NCI-H1694 treated with DMSO at 0.1 percent for 48 hours (cell line): ENCODE measurements around the gene CXXC1.
A peak's percentile ranks its signal among the peaks of the same experiment; 100 is the strongest.
"Not testable (repeated sequence)": the region's sequence is repeated elsewhere in the genome, so short reads cannot be mapped to it uniquely, and the experiment has no call there.

Experiments used
- DNase-seq: peaks from one replicate; lab custom pipeline; 2025; lab: John Stamatoyannopoulos, UW

CXXC1 gene

DNA sequence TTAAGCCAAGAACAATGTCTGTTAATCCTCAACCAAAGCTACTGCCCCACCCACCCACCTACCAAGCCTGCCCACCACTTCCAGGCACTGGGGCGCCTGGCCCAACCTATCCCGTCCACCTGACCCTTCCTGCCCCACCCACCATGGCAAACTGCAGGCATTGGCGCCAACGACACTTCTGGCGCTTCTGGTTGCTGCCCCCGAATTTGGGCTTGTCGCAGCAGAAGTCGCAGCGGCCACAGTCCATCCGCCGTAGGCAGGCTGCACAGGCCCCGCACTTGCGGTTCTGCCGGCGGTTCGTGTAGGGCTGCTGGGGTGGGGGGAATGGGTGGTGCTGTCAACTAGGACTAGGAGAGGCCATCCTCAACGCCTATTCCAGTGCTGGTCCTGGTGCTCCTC, 13.4 kb downstream of the CXXC1 start:
- no peak for DNase-seq

DNA sequence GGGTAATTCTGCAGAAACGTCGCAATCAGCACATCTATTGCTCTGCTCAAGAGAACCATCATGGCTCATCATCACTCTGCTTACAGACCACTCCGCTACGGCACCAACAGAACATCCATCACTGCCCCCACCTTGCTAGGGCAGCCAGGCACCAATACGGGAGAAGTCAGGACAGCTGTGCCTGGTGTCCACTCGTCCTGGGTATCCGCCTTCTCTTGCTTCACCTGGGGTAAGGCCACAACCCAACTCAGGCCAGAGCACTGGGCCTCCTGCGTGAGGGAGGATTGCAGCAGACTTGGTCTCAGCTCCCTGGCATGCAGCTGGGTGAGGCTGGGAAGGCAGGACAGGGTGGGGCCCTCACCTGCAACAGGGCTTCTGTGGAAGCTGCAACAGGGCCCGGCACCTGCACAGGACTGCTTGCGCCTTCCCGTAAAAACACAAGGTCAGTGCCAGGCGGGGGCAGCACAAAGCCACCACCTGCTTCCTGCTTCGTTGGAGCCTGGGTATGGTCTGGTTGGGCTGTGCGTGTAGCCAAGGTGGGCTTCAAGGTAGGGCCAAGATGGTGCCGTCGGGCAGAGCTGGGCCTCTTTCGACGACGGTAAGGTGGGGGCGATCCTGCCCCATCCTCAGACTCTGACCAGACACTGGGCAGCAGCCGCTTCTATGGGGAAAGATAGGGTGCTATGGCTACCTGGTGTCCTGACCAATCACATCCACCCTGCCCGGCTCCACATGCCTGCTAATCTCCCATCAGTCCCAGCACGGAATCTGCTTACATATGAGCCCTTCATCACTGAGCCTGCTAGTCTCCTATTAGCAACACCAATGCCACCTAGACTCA, 14.1 kb downstream of the CXXC1 start:
- no peak for DNase-seq

DNA sequence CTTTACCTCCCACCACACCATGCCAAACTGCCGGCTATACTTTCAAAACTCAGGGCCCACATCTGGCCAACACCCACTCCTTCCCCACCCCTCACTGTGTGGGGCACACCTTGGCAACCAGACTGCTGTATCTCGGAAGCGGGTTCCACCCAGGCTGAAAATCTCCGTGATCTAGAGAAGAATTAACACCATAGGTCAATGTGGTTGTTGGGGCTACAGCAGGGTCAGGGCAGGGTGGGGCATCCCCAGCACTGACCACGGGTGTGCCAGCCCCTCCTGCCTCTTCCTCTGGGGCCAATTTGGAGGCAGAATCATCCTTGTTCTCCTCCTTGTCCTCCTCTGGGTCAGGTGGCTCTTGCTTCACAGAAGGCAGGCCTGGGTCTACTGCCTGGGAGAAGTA, 14.9 kb downstream of the CXXC1 start:
- no peak for DNase-seq

DNA sequence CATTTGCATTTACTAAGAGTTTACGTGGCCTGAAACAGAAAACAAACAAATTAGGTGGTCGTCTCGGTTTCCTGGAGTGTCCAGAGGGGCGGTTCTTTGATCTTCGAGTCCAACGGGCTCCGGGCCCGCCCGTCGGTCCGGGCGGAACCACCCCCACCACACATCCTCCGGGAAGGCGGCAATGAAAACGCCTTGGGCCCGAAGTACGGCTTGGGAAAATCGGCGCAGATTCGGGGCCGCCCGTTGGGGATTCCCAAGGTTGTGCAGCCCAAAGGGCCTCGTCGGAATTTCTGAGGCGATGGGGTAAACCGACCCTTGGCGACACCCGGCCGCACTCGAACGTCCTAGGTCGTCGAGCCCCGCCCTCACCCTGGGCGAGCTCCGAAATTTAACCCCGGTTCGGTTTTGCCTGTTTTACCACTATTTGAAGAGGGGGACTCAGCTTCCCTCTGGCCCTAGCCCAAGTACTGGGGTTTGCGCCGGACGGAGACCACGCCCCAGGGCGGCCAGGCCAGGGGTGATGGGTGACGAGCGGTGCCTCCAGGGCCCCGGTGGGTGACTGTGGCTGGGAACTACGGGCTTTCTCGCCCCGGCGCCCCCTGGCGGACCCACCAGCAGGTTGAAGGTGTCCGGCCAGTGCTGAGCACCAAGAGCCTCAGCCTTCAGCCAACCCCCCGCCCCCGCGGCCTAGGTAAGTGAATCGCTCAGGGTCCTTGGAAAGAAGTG, 19.3 kb downstream of the CXXC1 start:
- peak; percentile 4 for DNase-seq

DNA sequence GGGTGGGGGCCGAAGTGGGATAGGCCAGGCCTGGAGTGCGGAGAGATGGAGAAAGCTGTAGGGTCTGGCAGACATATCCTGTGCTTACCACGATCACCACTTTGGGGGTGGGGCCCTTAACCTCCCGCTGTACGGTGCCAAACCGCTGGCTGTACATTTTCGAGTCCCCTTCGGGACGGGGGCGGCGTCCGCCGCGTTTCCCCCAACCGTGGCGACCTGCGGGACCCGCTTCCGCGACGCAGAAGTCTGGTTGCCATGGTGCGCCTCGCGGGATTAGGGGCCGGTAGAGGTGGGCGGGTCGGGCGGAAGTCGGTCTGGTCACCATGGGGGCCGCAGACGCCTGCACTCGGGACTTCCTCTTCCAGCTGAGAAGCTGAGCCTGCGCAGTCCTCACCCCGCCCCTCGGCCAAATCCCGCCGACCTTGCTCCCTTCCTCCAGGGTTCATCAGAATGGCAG, 21.2 kb downstream of the CXXC1 start, which contains the start of gene CFAP53:
CFAP53 (minus strand) TSS at position 248 of the 457 bp plus-strand sequence; CDS start at position 157, 91 bp downstream.
- DNase-seq, result peak; percentile 53

DNA sequence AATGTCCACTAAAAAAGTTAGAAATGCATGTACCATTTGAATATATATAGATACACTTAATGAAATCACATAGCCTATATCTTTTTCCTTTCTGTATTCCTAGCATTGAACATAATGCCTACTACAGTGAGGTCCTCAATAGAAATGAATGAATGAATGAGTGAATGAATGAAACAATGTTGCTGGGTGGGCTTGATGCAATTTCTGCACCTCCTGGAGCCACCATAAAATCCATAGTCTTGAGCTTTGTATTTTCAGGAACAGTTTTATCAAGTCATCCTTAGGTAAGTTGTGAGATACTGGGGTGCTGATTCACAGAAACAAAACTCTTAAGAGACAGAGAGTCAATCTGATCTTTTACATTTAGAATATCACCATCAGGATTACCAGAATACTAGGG, 24.5 kb downstream of the CXXC1 start:
- DNase-seq, result no peak

DNA sequence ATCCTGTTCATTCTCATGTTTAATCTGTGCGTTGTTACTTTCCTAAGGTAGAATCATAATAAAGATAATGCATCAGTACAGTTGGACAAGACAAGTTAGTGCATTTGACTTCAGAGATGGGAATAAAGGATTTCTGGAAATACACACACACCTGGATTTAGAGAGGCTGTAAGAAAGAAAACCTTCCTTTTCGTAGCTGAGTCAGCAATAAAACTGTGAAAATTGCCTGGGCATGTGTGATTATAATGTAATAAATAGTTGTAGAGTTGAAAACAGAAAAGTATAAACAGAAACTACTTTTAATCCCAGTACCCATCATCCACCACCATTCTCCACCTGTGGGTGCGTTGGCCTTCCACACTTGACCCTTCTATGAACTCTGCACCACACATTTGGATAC, 36.6 kb downstream of the CXXC1 start:
- DNase-seq, result no peak

DNA sequence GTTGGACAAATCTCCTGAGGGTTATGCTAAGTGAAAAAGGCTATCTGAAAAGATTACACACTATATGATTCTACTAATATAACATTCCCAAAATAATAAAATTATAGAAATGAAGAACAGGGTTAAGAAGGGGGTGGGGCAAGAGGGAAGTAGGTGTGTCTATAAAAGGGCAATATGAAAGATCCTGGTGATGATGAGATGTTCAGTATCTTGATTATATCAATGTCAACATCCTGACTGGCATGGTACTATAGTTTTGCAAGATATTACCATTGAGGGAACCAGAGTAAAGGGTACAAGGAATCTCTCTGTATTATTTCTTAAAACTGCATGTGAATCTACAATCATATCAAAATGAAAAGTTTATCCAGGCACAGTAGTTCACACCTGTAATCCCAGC, 37.9 kb downstream of the CXXC1 start:
- DNase-seq, result no peak

DNA sequence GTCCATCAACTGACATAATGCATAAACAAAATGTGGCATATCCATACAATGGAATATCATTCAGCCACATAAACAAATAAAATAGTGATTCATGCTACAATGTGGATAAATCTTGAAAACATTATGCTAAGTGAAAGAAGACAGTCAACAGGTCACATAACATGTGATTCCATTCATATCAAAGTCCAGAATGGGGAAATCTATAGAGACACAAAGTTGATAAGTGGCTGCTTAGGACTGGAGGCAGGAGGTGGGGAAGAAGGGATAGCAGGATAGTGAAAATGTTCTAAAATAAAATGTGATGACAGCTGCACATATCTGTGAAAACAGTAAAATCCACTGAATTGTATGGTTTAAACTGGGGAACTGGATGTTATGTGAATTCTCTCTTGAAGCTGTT, 39.9 kb downstream of the CXXC1 start:
- DNase-seq, result no peak

DNA sequence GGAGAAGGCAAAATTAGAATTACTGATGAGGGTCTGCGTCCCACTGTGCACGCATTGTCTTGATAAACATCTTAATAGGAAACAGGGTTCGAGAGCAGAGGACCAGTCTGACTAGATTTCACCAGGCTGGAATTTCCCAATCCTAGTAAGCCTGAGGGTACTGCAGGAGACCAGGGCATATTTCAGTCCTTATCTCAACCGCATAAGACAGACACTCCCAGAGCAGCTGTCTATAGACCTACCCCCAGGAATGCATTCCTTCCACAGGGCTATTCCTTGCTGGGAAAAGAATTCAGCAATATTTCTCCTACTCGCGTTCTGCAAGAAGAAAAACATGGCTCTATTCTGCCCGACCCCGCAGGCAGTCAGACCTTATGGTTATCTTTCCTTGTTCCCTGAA, 45.7 kb downstream of the CXXC1 start:
- not testable (repeated sequence) for DNase-seq

DNA sequence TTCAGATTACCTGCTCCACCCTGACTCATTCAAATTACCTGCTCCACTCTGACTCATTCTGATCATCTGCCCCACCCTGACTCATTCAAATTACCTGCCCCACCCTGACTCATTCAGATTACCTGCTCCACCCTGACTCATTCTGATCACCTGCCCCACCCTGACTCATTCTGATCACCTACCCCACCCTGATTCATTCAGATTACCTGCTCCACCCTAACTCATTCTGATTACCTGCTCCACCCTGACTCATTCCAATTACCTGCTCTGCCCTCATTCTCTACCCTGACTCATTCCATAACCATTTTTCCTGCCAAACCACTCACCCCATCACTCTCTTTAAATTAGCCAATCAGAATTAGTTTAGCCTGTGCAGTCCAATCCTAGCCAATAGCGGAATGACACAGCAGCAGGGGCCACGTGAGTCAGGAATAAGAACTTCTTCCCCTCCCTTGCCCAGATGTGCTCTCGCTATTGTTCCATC, 47.4 kb downstream of the CXXC1 start:
- no peak for DNase-seq

DNA sequence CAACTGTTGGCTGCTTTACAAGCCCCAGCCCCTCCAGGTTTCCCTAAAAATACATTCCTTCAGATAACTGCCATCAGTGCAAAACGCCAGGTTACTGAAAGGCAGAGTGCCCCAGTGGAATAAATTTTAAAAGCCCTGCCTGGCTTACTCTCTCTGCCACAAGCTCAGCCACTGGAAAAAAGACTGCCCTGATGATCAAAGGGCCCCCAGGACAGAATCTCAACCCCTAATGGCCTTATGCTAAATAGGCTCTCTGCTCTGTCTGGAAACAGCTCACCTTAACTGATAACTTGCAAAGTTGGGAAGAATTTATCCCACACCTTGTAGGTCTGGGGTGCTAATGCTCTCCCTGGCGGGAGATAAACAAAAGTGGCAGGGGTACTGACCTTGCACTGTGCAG, 55.1 kb downstream of the CXXC1 start:
- no peak for DNase-seq
